ENCODE results near the gene ATF5. TPM values are rescaled to one million over a fixed set of nuclear protein-coding genes. Genes with fewer than 3 reads are reported as not detected.
A peak's percentile ranks its signal among the peaks of the same experiment; 100 is the strongest.

ATF5 gene
- total RNA-seq, 2 experiments from 2014 or later: 16.3 to 19.1 TPM

DNA sequence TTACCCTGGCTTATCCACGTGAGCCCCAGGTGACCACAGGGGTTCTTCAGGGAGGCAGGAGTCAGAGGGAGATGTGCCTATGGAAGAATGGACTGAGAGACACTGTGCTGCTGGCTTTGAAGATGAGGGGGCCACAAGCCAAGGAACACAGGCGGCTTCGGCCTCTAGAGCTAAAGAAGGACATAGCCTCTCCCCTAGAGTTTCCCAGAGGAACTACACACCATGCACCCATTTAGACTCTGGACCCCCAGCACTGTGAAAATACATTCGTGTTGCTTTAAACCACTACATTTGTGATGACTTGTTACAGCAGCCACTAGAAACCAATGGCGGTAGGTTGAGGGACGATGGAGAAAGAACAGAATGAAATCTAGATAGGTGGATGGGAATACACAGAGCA lies 13.7 kb upstream of the ATF5 start:
- Histone ChIP-seq H3K4me3 (ENCODE audit: low read length) (no peak overlapping the region), H3K36me3 (ENCODE audit: insufficient read depth, low read length) (peaks cover 54% of the 10 kb centered on the region), H3K27me3 (ENCODE audit: control insufficient read depth in 1 of 2, insufficient read depth in 2 of 2, low read length in 2 of 2) (no peaks in the 10 kb centered on the region), H3K27ac (ENCODE audit: low read depth in 1 of 2, low read length in 2 of 2) (no peak overlapping the region), H3K9me3 (ENCODE audit: control insufficient read depth in 1 of 2, insufficient read depth in 1 of 2, low read length in 2 of 2) (no peaks in the 10 kb centered on the region), H3K4me1 (ENCODE audit: insufficient read depth, low read length) (peaks cover 22% of the 10 kb centered on the region)
- DNase-seq (no peak), ATAC-seq (ENCODE audit: poor library complexity) (no peak)
- Mint-ChIP-seq H3K9me3 (no peaks in the 10 kb centered on the region), H3K36me3 (ENCODE audit: low read depth) (peaks cover 67% of the 10 kb centered on the region), H3K27ac (no peak overlapping the region), H3K27me3 (no peaks in the 10 kb centered on the region), H3K4me3 (no peak overlapping the region), H3K4me1 (ENCODE audit: low read depth) (peaks cover 35% of the 10 kb centered on the region)
- POLR2A ChIA-PET: no interaction called here
- TF ChIP-seq CTCF (IDR thresholded peaks at IDR 0.05): no peak
- CTCF ChIA-PET: no interaction called here
- intact Hi-C loops (cut with DNase I, micrococcal nuclease): no loop called here

GRCh38 chr19:49916839-49917733 lies 11.9 kb upstream of the ATF5 start:
- ChIA-PET POLR2A (no interaction called here), CTCF (interaction anchor here (1.0 kb wide), 1 partner anchor 27 kb away, joined by 3 read pairs; no protein-coding TSS in a partner anchor)
- Histone ChIP-seq H3K9me3 (ENCODE audit: control insufficient read depth in 1 of 2, insufficient read depth in 1 of 2, low read length in 2 of 2) (no peaks in the 10 kb centered on the region), H3K4me3 (ENCODE audit: low read length) (no peak overlapping the region), H3K27me3 (ENCODE audit: control insufficient read depth in 1 of 2, insufficient read depth in 2 of 2, low read length in 2 of 2) (no peaks in the 10 kb centered on the region), H3K27ac (ENCODE audit: low read depth in 1 of 2, low read length in 2 of 2) (no peak overlapping the region), H3K36me3 (ENCODE audit: insufficient read depth, low read length) (peaks cover 63% of the 10 kb centered on the region), H3K4me1 (ENCODE audit: insufficient read depth, low read length) (peaks cover 22% of the 10 kb centered on the region)
- DNase-seq: peak in 1 of 14 experiments; percentile 49
- no peak overlapping the region for H3K27ac Mint-ChIP-seq
- no peaks in the 10 kb centered on the region for H3K9me3 Mint-ChIP-seq
- peaks cover 24% of the 10 kb centered on the region for H3K4me1 Mint-ChIP-seq (ENCODE audit: low read depth)
- TF ChIP-seq CTCF (IDR thresholded peaks at IDR 0.05): no peak
- intact Hi-C loops (cut with DNase I, micrococcal nuclease): no loop called here
- ATAC-seq (ENCODE audit: poor library complexity): no peak
- no peak overlapping the region for H3K4me3 Mint-ChIP-seq
- H3K36me3 Mint-ChIP-seq (ENCODE audit: low read depth): peaks cover 72% of the 10 kb centered on the region
- no peaks in the 10 kb centered on the region for H3K27me3 Mint-ChIP-seq

GRCh38 chr19:49918089-49918488 lies 10.9 kb upstream of the ATF5 start:
- Histone ChIP-seq H3K4me1 (ENCODE audit: insufficient read depth, low read length) (peaks cover 29% of the 10 kb centered on the region), H3K4me3 (ENCODE audit: low read length) (no peak overlapping the region), H3K27ac (ENCODE audit: low read depth in 1 of 2, low read length in 2 of 2) (no peak overlapping the region), H3K9me3 (ENCODE audit: control insufficient read depth in 1 of 2, insufficient read depth in 1 of 2, low read length in 2 of 2) (no peaks in the 10 kb centered on the region), H3K36me3 (ENCODE audit: insufficient read depth, low read length) (peaks cover 67% of the 10 kb centered on the region), H3K27me3 (ENCODE audit: control insufficient read depth in 1 of 2, insufficient read depth in 2 of 2, low read length in 2 of 2) (no peaks in the 10 kb centered on the region)
- intact Hi-C loops (cut with DNase I, micrococcal nuclease): no loop called here
- Mint-ChIP-seq H3K27ac (no peak overlapping the region), H3K27me3 (no peaks in the 10 kb centered on the region), H3K4me1 (ENCODE audit: low read depth) (peaks cover 20% of the 10 kb centered on the region), H3K36me3 (ENCODE audit: low read depth) (peaks cover 67% of the 10 kb centered on the region), H3K4me3 (no peak overlapping the region), H3K9me3 (no peaks in the 10 kb centered on the region)
- ATAC-seq (ENCODE audit: poor library complexity) (no peak), DNase-seq (no peak)
- ChIA-PET POLR2A (no interaction called here), CTCF (interaction anchor here (1.0 to 1.1 kb wide), 2 partner anchors 11 to 28 kb away, joined by 3 read pairs; partner anchors contain the start of genes ATF5 and NUP62)
- TF ChIP-seq CTCF (IDR thresholded peaks at IDR 0.05): no peak
